PC-9 (cell line): Measurements from ENCODE around the gene CRISPLD2. TPM values are rescaled to one million over a fixed set of nuclear protein-coding genes. Genes with fewer than 3 reads are reported as not detected.

Experiments
- BruUV-seq: library from RNA; stranded (reverse); fragments of 400-500 nt; replicated peaks from 2 replicates; lab custom pipeline; 2021; lab: Mats Ljungman, UMichigan
- CTCF ChIA-PET: fragments of 300-600 bp; sonication (Branson Sonifier 250); formaldehyde crosslinking; loops from one replicate; lab custom pipeline; 2022; ENCODE audit warnings: antibody characterized with exemption; lab: Charles Lee
- POLR2A ChIA-PET: fragments of 300-600 bp; sonication (Branson Sonifier 250); formaldehyde crosslinking; loops from one replicate; lab custom pipeline; 2022; ENCODE audit warnings: antibody characterized with exemption; ENCODE audit not compliant: unreplicated experiment; lab: Charles Lee
- DNase-seq, 2 experiments: peaks; one replicate each; pipeline versions ENCODE4 v3.0.0 to v3.0.0-alpha.2; 2015 to 2022; ENCODE audit warnings: mixed read lengths in 1 of 2
- H2AFZ ChIP-seq: fragments of 200-600 bp; sonication (generic); 2 replicates; pipeline ENCODE4 v1.8.1; 2017; ENCODE audit warnings: antibody characterized with exemption
- H3F3A ChIP-seq: fragments of 200-600 bp; sonication (generic); 2 replicates; pipeline ENCODE4 v1.8.1; 2017; ENCODE audit warnings: antibody characterized with exemption, mild to moderate bottlenecking, low read depth; ENCODE audit not compliant: insufficient read depth
- H3K27ac ChIP-seq: fragments of 200-600 bp; sonication (generic); 2 replicates; pipeline ENCODE4 v1.6.1; 2016; ENCODE audit warnings: mixed run types
- H3K27me3 ChIP-seq: fragments of 200-600 bp; sonication (generic); 2 replicates; pipeline ENCODE4 v1.6.1; 2016; ENCODE audit warnings: low read depth, mixed run types; ENCODE audit not compliant: insufficient read depth
- H3K36me3 ChIP-seq: fragments of 200-600 bp; sonication (generic); 2 replicates; pipeline ENCODE4 v1.6.1; 2016; ENCODE audit warnings: low read depth, mixed run types
- H3K4me1 ChIP-seq: fragments of 200-600 bp; sonication (generic); replicated peaks from 2 replicates; pipeline ENCODE4 v1.6.1; 2016; ENCODE audit warnings: mixed run types; ENCODE audit not compliant: insufficient read depth
- H3K4me2 ChIP-seq: fragments of 200-600 bp; sonication (generic); 2 replicates; pipeline ENCODE4 v1.6.1; 2017; ENCODE audit warnings: mixed run types
- H3K4me3 ChIP-seq: fragments of 200-600 bp; sonication (generic); 2 replicates; pipeline ENCODE4 v1.6.1; 2016; ENCODE audit warnings: mixed run types
- H3K79me2 ChIP-seq: fragments of 200-600 bp; sonication (generic); 2 replicates; pipeline ENCODE4 v1.6.1; 2017; ENCODE audit warnings: low read depth, mixed run types
- H3K9me2 ChIP-seq: fragments of 200-600 bp; sonication (generic); 2 replicates; pipeline ENCODE4 v1.8.1; 2017; ENCODE audit warnings: mild to moderate bottlenecking; ENCODE audit not compliant: insufficient read depth
- H3K9me3 ChIP-seq: fragments of 200-600 bp; sonication (generic); 2 replicates; pipeline ENCODE4 v1.8.1; 2016; ENCODE audit warnings: low read depth; ENCODE audit not compliant: insufficient read depth
- H4K20me1 ChIP-seq: fragments of 200-600 bp; sonication (generic); 2 replicates; pipeline ENCODE4 v1.8.1; 2017; ENCODE audit not compliant: insufficient read depth
- EZH2 ChIP-seq: fragments of 200-600 bp; sonication (generic); IDR thresholded peaks from 2 replicates; pipeline ENCODE4 v1.8.0; 2017; ENCODE audit warnings: antibody characterized with exemption, low read depth
- intact Hi-C: fragments of 100-400 bp; cut with micrococcal nuclease; formaldehyde crosslinking; loops from one replicate; pipeline ENCODE4 v1.10.0; 2022; ENCODE audit not compliant: unreplicated experiment
- total RNA-seq: library from RNA; stranded (reverse); gene quantifications from 2 replicates; pipeline ENCODE4 v1.2.3, GENCODE V29; 2021
- TF ChIP-seq, protein P1 (sequence below): fragments of 200-600 bp; sonication (generic); conservative IDR thresholded peaks from 2 replicates; pipeline ENCODE4 v1.6.1; 2017; ENCODE audit warnings: mixed run types, antibody characterized with exemption, mild to moderate bottlenecking, moderate library complexity

The CRISPLD2 gene
- total RNA-seq, 1 experiment from 2014 or later: 18.6 TPM

DNA sequence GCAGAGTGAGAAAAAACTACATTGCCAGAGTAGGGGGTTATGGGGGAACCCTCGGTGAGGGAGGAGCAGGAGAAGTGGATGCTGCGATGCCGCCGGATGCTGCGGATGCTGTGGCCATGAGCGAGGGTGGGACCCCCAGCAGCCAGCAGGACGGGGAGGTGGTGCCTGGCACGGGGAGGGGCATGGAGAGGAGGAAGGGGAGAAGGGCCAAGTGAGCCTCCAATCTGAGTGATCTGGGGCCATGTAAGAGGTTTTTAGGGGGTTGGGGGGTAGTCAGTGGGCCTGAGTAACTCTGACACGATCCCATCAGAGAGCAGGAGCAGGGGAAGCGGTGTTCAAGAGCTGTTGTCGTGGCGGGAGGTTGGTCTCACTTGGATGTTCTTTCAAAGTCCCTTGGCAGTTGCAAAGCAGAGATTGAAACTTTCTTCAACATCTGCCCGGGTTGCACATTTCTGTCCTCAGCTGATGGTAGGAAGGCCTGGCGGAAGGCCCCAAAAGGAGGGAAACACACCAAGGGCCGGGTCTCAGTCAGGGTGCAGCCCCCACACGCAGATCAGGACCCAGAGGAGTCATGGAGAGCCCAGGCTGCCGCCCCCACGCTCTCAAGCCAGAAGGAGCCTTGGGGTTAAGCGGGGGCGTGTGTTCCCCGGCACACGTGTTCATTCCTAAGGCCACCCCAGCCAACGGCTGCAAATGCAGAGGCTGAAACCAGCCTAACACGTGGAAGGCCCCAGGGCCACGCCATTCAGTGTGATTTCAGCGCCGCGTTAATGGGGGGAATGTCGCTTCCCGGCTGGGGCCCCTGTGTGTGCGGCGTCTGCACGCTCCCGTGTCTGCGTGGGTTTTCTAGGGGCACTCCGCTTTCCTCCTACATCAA lies 109.9 kb downstream of the CRISPLD2 start:
- H3K79me2 ChIP-seq: no peaks in the 10 kb centered on the region
- H2AFZ ChIP-seq: no peak overlapping the region
- BruUV-seq: no TSS peak
- no peaks in the 10 kb centered on the region for H3K4me1 ChIP-seq
- no peaks in the 10 kb centered on the region for H3K36me3 ChIP-seq
- ChIA-PET CTCF (no interaction called here), POLR2A (no interaction called here)
- peaks cover 5% of the 10 kb centered on the region; the same call in 1 of the 2 replicates for H3F3A ChIP-seq
- intact Hi-C loops: no loop called here
- no peak overlapping the region for H3K4me3 ChIP-seq
- DNase-seq: no peak
- no peaks in the 10 kb centered on the region for H4K20me1 ChIP-seq
- no peak overlapping the region for H3K27ac ChIP-seq
- H3K9me2 ChIP-seq: no peaks in the 10 kb centered on the region
- H3K27me3 ChIP-seq: no peaks in the 10 kb centered on the region
- H3K9me3 ChIP-seq: no peaks in the 10 kb centered on the region
- H3K4me2 ChIP-seq: no peak overlapping the region
- no peak for TF ChIP-seq EZH2
- TF ChIP-seq, protein P1, sequence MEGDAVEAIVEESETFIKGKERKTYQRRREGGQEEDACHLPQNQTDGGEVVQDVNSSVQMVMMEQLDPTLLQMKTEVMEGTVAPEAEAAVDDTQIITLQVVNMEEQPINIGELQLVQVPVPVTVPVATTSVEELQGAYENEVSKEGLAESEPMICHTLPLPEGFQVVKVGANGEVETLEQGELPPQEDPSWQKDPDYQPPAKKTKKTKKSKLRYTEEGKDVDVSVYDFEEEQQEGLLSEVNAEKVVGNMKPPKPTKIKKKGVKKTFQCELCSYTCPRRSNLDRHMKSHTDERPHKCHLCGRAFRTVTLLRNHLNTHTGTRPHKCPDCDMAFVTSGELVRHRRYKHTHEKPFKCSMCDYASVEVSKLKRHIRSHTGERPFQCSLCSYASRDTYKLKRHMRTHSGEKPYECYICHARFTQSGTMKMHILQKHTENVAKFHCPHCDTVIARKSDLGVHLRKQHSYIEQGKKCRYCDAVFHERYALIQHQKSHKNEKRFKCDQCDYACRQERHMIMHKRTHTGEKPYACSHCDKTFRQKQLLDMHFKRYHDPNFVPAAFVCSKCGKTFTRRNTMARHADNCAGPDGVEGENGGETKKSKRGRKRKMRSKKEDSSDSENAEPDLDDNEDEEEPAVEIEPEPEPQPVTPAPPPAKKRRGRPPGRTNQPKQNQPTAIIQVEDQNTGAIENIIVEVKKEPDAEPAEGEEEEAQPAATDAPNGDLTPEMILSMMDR: no peak

- TF ChIP-seq, protein P1: no peak
- no peak for TF ChIP-seq EZH2
- Histone ChIP-seq H3K9me2 (no peaks in the 10 kb centered on the region), H3K4me3 (no peak overlapping the region), H3K9me3 (no peaks in the 10 kb centered on the region), H3K4me1 (no peaks in the 10 kb centered on the region), H2AFZ (no peak overlapping the region), H4K20me1 (no peaks in the 10 kb centered on the region), H3F3A (peaks cover 5% of the 10 kb centered on the region; the same call in 1 of the 2 replicates), H3K27ac (no peak overlapping the region), H3K79me2 (no peaks in the 10 kb centered on the region), H3K4me2 (no peak overlapping the region), H3K36me3 (no peaks in the 10 kb centered on the region), H3K27me3 (no peaks in the 10 kb centered on the region)
- no peak for DNase-seq
- ChIA-PET POLR2A (no interaction called here), CTCF (no interaction called here)
- BruUV-seq: no TSS peak
- intact Hi-C loops: no loop called here
Measured at GRCh38 chr16:84930298-84931106, 110.7 kb downstream of the CRISPLD2 start.

GRCh38 chr16:84931107-84931494 lies 111.3 kb downstream of the CRISPLD2 start:
- CTCF ChIA-PET: no interaction called here
- intact Hi-C loops: no loop called here

More at GRCh38 chr16:84931107-84931494, 111.3 kb downstream of the CRISPLD2 start:
- TF ChIP-seq, protein P1: no peak
- TF ChIP-seq EZH2: no peak
- Histone ChIP-seq H3K4me3 (no peak overlapping the region), H2AFZ (no peak overlapping the region), H3K27me3 (no peaks in the 10 kb centered on the region), H4K20me1 (no peaks in the 10 kb centered on the region), H3F3A (peaks cover 3% of the 10 kb centered on the region; the same call in 1 of the 2 replicates), H3K27ac (no peak overlapping the region), H3K36me3 (no peaks in the 10 kb centered on the region), H3K9me3 (no peaks in the 10 kb centered on the region), H3K4me1 (no peaks in the 10 kb centered on the region), H3K79me2 (no peaks in the 10 kb centered on the region), H3K9me2 (no peaks in the 10 kb centered on the region), H3K4me2 (no peak overlapping the region)
- BruUV-seq: no TSS peak
- no peak for DNase-seq
- POLR2A ChIA-PET: no interaction called here
